HepG2 (cell line): ENCODE data around the gene ZNF235. TPM values are rescaled to one million over a fixed set of nuclear protein-coding genes. Genes with fewer than 3 reads are reported as not detected.

ENCODE experiments used
- ARNT2 ChIP-seq: sonication (generic); formaldehyde crosslinking; IDR thresholded peaks from 2 replicates; pipeline ENCODE4 v1.8.0; 2022; ENCODE audit warnings: mild to moderate bottlenecking, low read depth, missing genetic modification reagents, moderate library complexity
- CAMTA2 ChIP-seq: sonication (generic); formaldehyde crosslinking; IDR thresholded peaks from 2 replicates; pipeline ENCODE4 v1.4.0; 2020; ENCODE audit warnings: mild to moderate bottlenecking, missing genetic modification reagents, borderline replicate concordance
- CBFB ChIP-seq: sonication (generic); formaldehyde crosslinking; IDR thresholded peaks from 2 replicates; pipeline ENCODE4 v1.4.0; 2020; ENCODE audit warnings: missing genetic modification reagents
- CEBPG ChIP-seq: IDR thresholded peaks from 2 replicates; pipeline ENCODE4 v1.6.1; 2016
- CTCF ChIP-seq: sonication (generic); formaldehyde crosslinking; IDR thresholded peaks from 2 replicates; pipeline ENCODE4 v1.5.0; 2020; ENCODE audit warnings: mild to moderate bottlenecking, missing genetic modification reagents, moderate library complexity
- ELF3 ChIP-seq: IDR thresholded peaks from 2 replicates; pipeline ENCODE4 v1.6.1; 2016; ENCODE audit warnings: missing genetic modification reagents, missing compliant biosample characterization
- FOXP1 ChIP-seq, 2 experiments: fragments of 450-650 bp in 1 of 2; IDR thresholded peaks; 2 replicates each; pipeline ENCODE4 v1.6.1; 2017 to 2018; ENCODE audit warnings: antibody characterized with exemption in 1 of 2
- HDAC6 ChIP-seq: fragments of 200-600 bp; sonication (generic); IDR thresholded peaks from 2 replicates; pipeline ENCODE4 v1.7.0; 2017; ENCODE audit warnings: mild to moderate bottlenecking, antibody characterized with exemption, low read length, low read depth
- IKZF1 ChIP-seq: fragments of 450-650 bp; IDR thresholded peaks from 2 replicates; pipeline ENCODE4 v1.7.1; 2016
- KDM1A ChIP-seq: IDR thresholded peaks from 2 replicates; pipeline ENCODE4 v1.6.1; 2016; ENCODE audit warnings: missing compliant biosample characterization
- MAFG ChIP-seq: sonication (generic); formaldehyde crosslinking; IDR thresholded peaks from 2 replicates; pipeline ENCODE4 v1.5.1; 2020; ENCODE audit warnings: mild to moderate bottlenecking, missing genetic modification reagents
- MTA1 ChIP-seq: sonication (generic); formaldehyde crosslinking; IDR thresholded peaks from 2 replicates; pipeline ENCODE4 v1.4.0; 2020; ENCODE audit warnings: missing genetic modification reagents, mild to moderate bottlenecking, borderline replicate concordance
- MXI1 ChIP-seq: IDR thresholded peaks from 3 replicates; pipeline ENCODE4 v1.6.1; 2012; ENCODE audit warnings: low read depth, low read length, inconsistent platforms, borderline replicate concordance
- PHB2 ChIP-seq: fragments of 450-650 bp; IDR thresholded peaks from 2 replicates; pipeline ENCODE4 v1.6.1; 2018; ENCODE audit not compliant: partially characterized antibody
- SALL1 ChIP-seq: sonication (generic); formaldehyde crosslinking; IDR thresholded peaks from 2 replicates; pipeline ENCODE4 v1.8.0; 2022; ENCODE audit warnings: mild to moderate bottlenecking, missing genetic modification reagents
- TEAD3 ChIP-seq: optimal IDR thresholded peaks from 2 replicates; pipeline ENCODE3; 2016; ENCODE audit warnings: borderline replicate concordance
- TP53 ChIP-seq: sonication (generic); formaldehyde crosslinking; conservative IDR thresholded peaks from 2 replicates; pipeline ENCODE4 v1.4.0; 2020; ENCODE audit warnings: missing genetic modification reagents
- YEATS4 ChIP-seq: sonication (generic); formaldehyde crosslinking; IDR thresholded peaks from 2 replicates; pipeline ENCODE4 v1.4.0; 2020; ENCODE audit warnings: missing genetic modification reagents, borderline replicate concordance
- ZFP82 ChIP-seq: sonication (generic); formaldehyde crosslinking; IDR thresholded peaks from 2 replicates; pipeline ENCODE4 v1.5.1; 2020; ENCODE audit warnings: mild to moderate bottlenecking, missing genetic modification reagents, borderline replicate concordance
- ZFX ChIP-seq: sonication (generic); formaldehyde crosslinking; IDR thresholded peaks from 2 replicates; pipeline ENCODE4 v1.4.0; 2020; ENCODE audit warnings: mild to moderate bottlenecking, low read depth, missing genetic modification reagents, moderate library complexity
- ZFY ChIP-seq: sonication (generic); formaldehyde crosslinking; IDR thresholded peaks from 2 replicates; pipeline ENCODE4 v1.4.0; 2020; ENCODE audit warnings: missing genetic modification reagents
- ZNF30 ChIP-seq: sonication (generic); formaldehyde crosslinking; IDR thresholded peaks from 2 replicates; pipeline ENCODE4 v1.5.0; 2020; ENCODE audit warnings: mild to moderate bottlenecking, missing genetic modification reagents
- ZSCAN21 ChIP-seq: sonication (generic); formaldehyde crosslinking; IDR thresholded peaks from 2 replicates; pipeline ENCODE4 v1.8.0; 2022; ENCODE audit warnings: mild to moderate bottlenecking, missing genetic modification reagents, moderate library complexity, borderline replicate concordance
- polyA plus RNA-seq, 8 experiments: library from polyadenylated mRNA; depleted of rRNA in 3 of 8; stranded (reverse) in 7 of 8; unstranded in 1 of 8; fragments of >200 nt; fragmentation: Illumina TruSeq in 4 of 8; extraction: Trizol in 4 of 8; gene quantifications; 2 replicates each; pipeline versions ENCODE4 v1.2.1 to v1.2.3, GENCODE V29; 2011 to 2016; ENCODE audit warnings: low read depth in 4 of 8, missing spikeins in 1 of 8, mixed read lengths in 1 of 8; ENCODE audit not compliant: insufficient read depth in 1 of 8
- total RNA-seq, 5 experiments: library from RNA; depleted of rRNA; stranded (reverse); fragments of >200 nt; fragmentation: Illumina TruSeq; extraction: Trizol; gene quantifications; 2 replicates each; pipeline ENCODE4 v1.2.3, GENCODE V29; 2016; ENCODE audit warnings: low read depth in 1 of 5
- TF ChIP-seq, protein P1 (sequence below): sonication (generic); formaldehyde crosslinking; IDR thresholded peaks from 2 replicates; pipeline ENCODE4 v1.8.0; 2022; ENCODE audit warnings: mild to moderate bottlenecking, missing genetic modification reagents
- TF ChIP-seq, protein P2 (sequence below): sonication (generic); formaldehyde crosslinking; conservative IDR thresholded peaks from 2 replicates; pipeline ENCODE4 v1.4.0; 2020; ENCODE audit warnings: mild to moderate bottlenecking, missing genetic modification reagents, moderate library complexity
- TF ChIP-seq, protein P3 (sequence below): sonication (generic); formaldehyde crosslinking; IDR thresholded peaks from 2 replicates; pipeline ENCODE4 v1.5.1; 2020; ENCODE audit warnings: missing genetic modification reagents, mild to moderate bottlenecking, borderline replicate concordance

ZNF235 gene
- total and polyA plus RNA-seq, 2 of the 13 experiments (the other 11 are each of a cell fraction or from before 2014, with no cell fraction given) = 4.8 to 5.5 TPM

DNA sequence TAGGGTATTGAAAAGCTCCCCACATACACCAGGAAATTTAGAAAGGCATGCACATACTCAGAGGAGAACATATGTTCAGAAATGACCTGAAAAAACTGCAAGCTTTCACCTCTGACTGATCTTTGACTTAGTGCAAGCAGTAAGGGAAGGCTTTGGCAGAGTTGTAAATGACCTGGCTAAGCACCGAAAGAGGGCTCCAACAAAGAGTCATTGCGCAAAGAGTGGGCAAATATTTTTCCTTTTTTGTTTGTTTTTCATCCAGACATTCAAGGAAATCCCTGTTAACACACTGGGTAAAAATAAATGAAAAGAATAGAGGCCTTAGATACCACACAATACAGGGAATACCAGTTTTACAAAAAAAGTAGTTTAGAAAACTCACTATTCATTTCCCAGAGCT is 50.3 kb downstream of the ZNF235 start (continued):
- TF ChIP-seq, protein P1, sequence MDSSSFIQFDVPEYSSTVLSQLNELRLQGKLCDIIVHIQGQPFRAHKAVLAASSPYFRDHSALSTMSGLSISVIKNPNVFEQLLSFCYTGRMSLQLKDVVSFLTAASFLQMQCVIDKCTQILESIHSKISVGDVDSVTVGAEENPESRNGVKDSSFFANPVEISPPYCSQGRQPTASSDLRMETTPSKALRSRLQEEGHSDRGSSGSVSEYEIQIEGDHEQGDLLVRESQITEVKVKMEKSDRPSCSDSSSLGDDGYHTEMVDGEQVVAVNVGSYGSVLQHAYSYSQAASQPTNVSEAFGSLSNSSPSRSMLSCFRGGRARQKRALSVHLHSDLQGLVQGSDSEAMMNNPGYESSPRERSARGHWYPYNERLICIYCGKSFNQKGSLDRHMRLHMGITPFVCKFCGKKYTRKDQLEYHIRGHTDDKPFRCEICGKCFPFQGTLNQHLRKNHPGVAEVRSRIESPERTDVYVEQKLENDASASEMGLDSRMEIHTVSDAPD (CRISPR knock-in tag) = no peak
- TF ChIP-seq SALL1 (CRISPR knock-in tag) = peak; percentile 40; the same call in 1 of the 2 replicates
- TF ChIP-seq CTCF = peak; percentile 19; the same call in 1 of the 2 replicates
- no peak for TF ChIP-seq TP53 (CRISPR knock-in tag)
- TF ChIP-seq ZNF30 = no peak
- TF ChIP-seq PHB2 = no peak
- no peak for TF ChIP-seq ARNT2
- TF ChIP-seq HDAC6 = no peak
- no peak for TF ChIP-seq YEATS4 (CRISPR knock-in tag)
- TF ChIP-seq ZFP82 (CRISPR knock-in tag) = no peak
- TF ChIP-seq ZSCAN21 = 0 out of 2 replicates have a peak, but pooled peaks have one; percentile 20
- TF ChIP-seq, protein P2, sequence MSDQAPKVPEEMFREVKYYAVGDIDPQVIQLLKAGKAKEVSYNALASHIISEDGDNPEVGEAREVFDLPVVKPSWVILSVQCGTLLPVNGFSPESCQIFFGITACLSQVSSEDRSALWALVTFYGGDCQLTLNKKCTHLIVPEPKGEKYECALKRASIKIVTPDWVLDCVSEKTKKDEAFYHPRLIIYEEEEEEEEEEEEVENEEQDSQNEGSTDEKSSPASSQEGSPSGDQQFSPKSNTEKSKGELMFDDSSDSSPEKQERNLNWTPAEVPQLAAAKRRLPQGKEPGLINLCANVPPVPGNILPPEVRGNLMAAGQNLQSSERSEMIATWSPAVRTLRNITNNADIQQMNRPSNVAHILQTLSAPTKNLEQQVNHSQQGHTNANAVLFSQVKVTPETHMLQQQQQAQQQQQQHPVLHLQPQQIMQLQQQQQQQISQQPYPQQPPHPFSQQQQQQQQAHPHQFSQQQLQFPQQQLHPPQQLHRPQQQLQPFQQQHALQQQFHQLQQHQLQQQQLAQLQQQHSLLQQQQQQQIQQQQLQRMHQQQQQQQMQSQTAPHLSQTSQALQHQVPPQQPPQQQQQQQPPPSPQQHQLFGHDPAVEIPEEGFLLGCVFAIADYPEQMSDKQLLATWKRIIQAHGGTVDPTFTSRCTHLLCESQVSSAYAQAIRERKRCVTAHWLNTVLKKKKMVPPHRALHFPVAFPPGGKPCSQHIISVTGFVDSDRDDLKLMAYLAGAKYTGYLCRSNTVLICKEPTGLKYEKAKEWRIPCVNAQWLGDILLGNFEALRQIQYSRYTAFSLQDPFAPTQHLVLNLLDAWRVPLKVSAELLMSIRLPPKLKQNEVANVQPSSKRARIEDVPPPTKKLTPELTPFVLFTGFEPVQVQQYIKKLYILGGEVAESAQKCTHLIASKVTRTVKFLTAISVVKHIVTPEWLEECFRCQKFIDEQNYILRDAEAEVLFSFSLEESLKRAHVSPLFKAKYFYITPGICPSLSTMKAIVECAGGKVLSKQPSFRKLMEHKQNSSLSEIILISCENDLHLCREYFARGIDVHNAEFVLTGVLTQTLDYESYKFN (CRISPR knock-in tag) = peak; percentile 79
- TF ChIP-seq, protein P3, sequence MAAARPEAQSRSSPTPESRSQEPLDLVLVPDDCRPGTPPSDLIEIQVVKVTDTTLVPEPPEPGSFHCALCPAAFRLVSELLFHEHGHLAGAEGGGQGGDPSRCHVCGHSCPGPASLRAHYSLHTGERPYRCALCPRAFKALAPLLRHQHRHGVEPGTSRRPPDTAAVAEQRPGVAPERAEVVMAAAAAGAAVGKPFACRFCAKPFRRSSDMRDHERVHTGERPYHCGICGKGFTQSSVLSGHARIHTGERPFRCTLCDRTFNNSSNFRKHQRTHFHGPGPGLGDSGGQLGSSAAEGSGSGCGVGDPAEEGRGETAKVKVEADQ = no peak
- TF ChIP-seq CBFB (CRISPR knock-in tag) = no peak
- TF ChIP-seq ELF3 (CRISPR knock-in tag) = peak; percentile 63
- no peak for TF ChIP-seq CAMTA2 (CRISPR knock-in tag)
- TF ChIP-seq MXI1 = no peak
- TF ChIP-seq TEAD3 (CRISPR knock-in tag) = peak; percentile 57
- TF ChIP-seq IKZF1 = no peak
- TF ChIP-seq ZFX (CRISPR knock-in tag) = no peak
- no peak for TF ChIP-seq KDM1A (CRISPR knock-in tag)
- TF ChIP-seq FOXP1 (IDR thresholded peaks at IDR 0.05) = no peak
- TF ChIP-seq FOXP1 (CRISPR knock-in tag; IDR thresholded peaks at IDR 0.05) = peak; percentile 65
- TF ChIP-seq MTA1 = no peak
- TF ChIP-seq CEBPG (CRISPR knock-in tag) = peak; percentile 90
- no peak for TF ChIP-seq MAFG (CRISPR knock-in tag)
- no peak for TF ChIP-seq ZFY (CRISPR knock-in tag)
